ENCODE measurements around the gene PXT1. TPM values are rescaled to one million over a fixed set of nuclear protein-coding genes. Genes with fewer than 3 reads are reported as not detected.
A peak's percentile ranks its signal among the peaks of the same experiment; 100 is the strongest.

PXT1 gene
- total and polyA plus RNA-seq, 2 donors (not counting 1 experiment from before 2014, with no cell fraction given): under 0.01 to 0.03 TPM

- Histone ChIP-seq H3K4me3 (replicated peaks in 1 of 4; ENCODE audit: control extremely low read depth in 1 of 4, insufficient read depth in 1 of 4, low read depth in 3 of 4, low read length in 4 of 4) (no peak overlapping the region), H3K36me3 (ENCODE audit: control insufficient read depth, insufficient read depth, low read length) (no peaks in the 10 kb centered on the region), H3K27me3 (ENCODE audit: control insufficient read depth, insufficient read depth, low read length) (peaks cover 6% of the 10 kb centered on the region), H3K4me2 (ENCODE audit: extremely low read depth, insufficient read depth, low read length) (no peak overlapping the region), H3K79me2 (ENCODE audit: control insufficient read depth, insufficient read depth, low read length) (no peaks in the 10 kb centered on the region), H3K27ac (ENCODE audit: insufficient read depth, low read length) (no peak overlapping the region), H2AFZ (ENCODE audit: low read length) (no peak overlapping the region), H3K4me1 (ENCODE audit: control insufficient read depth, extremely low read depth, insufficient read depth, low read length) (no peaks in the 10 kb centered on the region), H4K20me1 (ENCODE audit: control insufficient read depth, extremely low read depth, insufficient read depth, low read length) (no peaks in the 10 kb centered on the region), H3K9ac (ENCODE audit: insufficient read depth, low read length) (no peak overlapping the region), H3K9me3 (ENCODE audit: control insufficient read depth, insufficient read depth, low read depth, low read length) (no peaks in the 10 kb centered on the region)
- DNase-seq (ENCODE audit: low read depth in 2 of 2): no peak
- no peak for TF ChIP-seq EZH2 (IDR thresholded peaks at IDR 0.05; ENCODE audit: low read length, missing control alignments)
- no peak for TF ChIP-seq CTCF (conservative IDR thresholded peaks at IDR 0.05 in 1 of 2, IDR thresholded peaks at IDR 0.05 in 1 of 2; ENCODE audit: low read depth in 1 of 2, low read length in 2 of 2)
Observed at GRCh38 chr6:36371211-36371610, 71.4 kb downstream of the PXT1 start.

- H3K27me3 ChIP-seq (ENCODE audit: control insufficient read depth, insufficient read depth, low read length): peaks cover 5% of the 10 kb centered on the region
- H3K9me3 ChIP-seq (ENCODE audit: control insufficient read depth, insufficient read depth, low read depth, low read length): no peaks in the 10 kb centered on the region
- H2AFZ ChIP-seq (ENCODE audit: low read length): no peak overlapping the region
- H3K79me2 ChIP-seq (ENCODE audit: control insufficient read depth, insufficient read depth, low read length): no peaks in the 10 kb centered on the region
- no peaks in the 10 kb centered on the region for H3K36me3 ChIP-seq (ENCODE audit: control insufficient read depth, insufficient read depth, low read length)
- no peaks in the 10 kb centered on the region for H4K20me1 ChIP-seq (ENCODE audit: control insufficient read depth, extremely low read depth, insufficient read depth, low read length)
- DNase-seq (ENCODE audit: low read depth in 2 of 2): no peak
- H3K4me1 ChIP-seq (ENCODE audit: control insufficient read depth, extremely low read depth, insufficient read depth, low read length): no peaks in the 10 kb centered on the region
- H3K27ac ChIP-seq (ENCODE audit: insufficient read depth, low read length): no peak overlapping the region
- H3K9ac ChIP-seq (ENCODE audit: insufficient read depth, low read length): no peak overlapping the region
- TF ChIP-seq CTCF (conservative IDR thresholded peaks at IDR 0.05 in 1 of 2, IDR thresholded peaks at IDR 0.05 in 1 of 2; ENCODE audit: low read depth in 1 of 2, low read length in 2 of 2) (no peak), EZH2 (IDR thresholded peaks at IDR 0.05; ENCODE audit: low read length, missing control alignments) (no peak)
- H3K4me3 ChIP-seq (replicated peaks in 1 of 4; ENCODE audit: control extremely low read depth in 1 of 4, insufficient read depth in 1 of 4, low read depth in 3 of 4, low read length in 4 of 4): no peak overlapping the region
- no peak overlapping the region for H3K4me2 ChIP-seq (ENCODE audit: extremely low read depth, insufficient read depth, low read length)
Observed at GRCh38 chr6:36370638-36371037, 72.0 kb downstream of the PXT1 start.

GRCh38 chr6:36368921-36369865 is 73.5 kb downstream of the PXT1 start:
- Histone ChIP-seq H3K4me3 (replicated peaks in 1 of 4; ENCODE audit: control extremely low read depth in 1 of 4, insufficient read depth in 1 of 4, low read depth in 3 of 4, low read length in 4 of 4) (no peak overlapping the region), H2AFZ (ENCODE audit: low read length) (no peak overlapping the region), H4K20me1 (ENCODE audit: control insufficient read depth, extremely low read depth, insufficient read depth, low read length) (no peaks in the 10 kb centered on the region), H3K9ac (ENCODE audit: insufficient read depth, low read length) (no peak overlapping the region), H3K4me2 (ENCODE audit: extremely low read depth, insufficient read depth, low read length) (no peak overlapping the region), H3K27ac (ENCODE audit: insufficient read depth, low read length) (no peak overlapping the region), H3K36me3 (ENCODE audit: control insufficient read depth, insufficient read depth, low read length) (no peaks in the 10 kb centered on the region), H3K79me2 (ENCODE audit: control insufficient read depth, insufficient read depth, low read length) (no peaks in the 10 kb centered on the region), H3K4me1 (ENCODE audit: control insufficient read depth, extremely low read depth, insufficient read depth, low read length) (no peaks in the 10 kb centered on the region), H3K9me3 (ENCODE audit: control insufficient read depth, insufficient read depth, low read depth, low read length) (no peaks in the 10 kb centered on the region), H3K27me3 (ENCODE audit: control insufficient read depth, insufficient read depth, low read length) (peaks cover 3% of the 10 kb centered on the region)
- no peak for TF ChIP-seq CTCF (conservative IDR thresholded peaks at IDR 0.05 in 1 of 2, IDR thresholded peaks at IDR 0.05 in 1 of 2; ENCODE audit: low read depth in 1 of 2, low read length in 2 of 2)
- no peak for TF ChIP-seq EZH2 (IDR thresholded peaks at IDR 0.05; ENCODE audit: low read length, missing control alignments)
- DNase-seq (ENCODE audit: low read depth in 2 of 2): peak; percentile 48 to 94

All from fibroblast of lung (primary cell).